HG03025 (cell line): ENCODE results near the gene CCDC146.
"Not testable (repeated sequence)": the region's sequence is repeated elsewhere in the genome, so short reads cannot be mapped to it uniquely, and the experiment has no call there.

ENCODE experiments used
- ATAC-seq: cut with Tn5 transposase; IDR thresholded peaks from one replicate; pipeline ENCODE4 v1.9.1; 2021; ENCODE audit warnings: mild to moderate bottlenecking, moderate library complexity; ENCODE audit not compliant: unreplicated experiment, low FRiP score

The CCDC146 gene

GRCh38 chr7:77327067-77327931, 204.9 kb downstream of the CCDC146 start:
- no peak for ATAC-seq

DNA sequence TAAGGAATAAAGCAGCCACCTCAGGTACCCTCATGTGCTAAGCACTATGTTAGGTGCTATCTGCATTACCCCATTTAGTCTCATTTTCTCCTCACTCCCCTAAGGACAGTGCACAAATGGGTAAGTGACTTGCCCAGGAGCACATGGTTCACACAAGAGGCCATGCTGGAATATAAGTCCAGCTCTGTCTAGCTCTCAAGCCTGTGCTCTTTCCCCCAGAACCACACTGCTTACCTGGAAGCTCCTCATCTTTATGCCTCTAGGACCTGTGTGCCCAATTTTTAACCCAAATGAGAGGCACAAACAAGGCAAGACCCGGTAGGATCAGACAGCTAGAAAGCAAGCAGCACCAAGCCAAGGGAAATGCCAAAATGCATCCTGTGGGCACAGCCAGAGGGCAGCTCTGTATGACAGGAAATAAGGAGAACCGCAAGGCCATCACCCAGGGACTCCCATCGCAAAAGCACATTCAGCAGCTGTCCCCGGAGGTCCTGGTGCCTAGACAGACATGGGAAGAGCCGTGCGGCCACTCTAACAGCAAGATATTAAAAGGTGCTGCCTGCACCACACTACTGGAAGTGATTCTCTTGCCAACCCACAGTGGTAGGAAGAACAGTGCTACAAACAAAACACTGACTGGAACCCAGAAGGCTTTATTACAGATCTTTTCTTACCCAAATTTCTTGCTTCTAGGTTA, 205.7 kb downstream of the CCDC146 start:
- no peak for ATAC-seq

GRCh38 chr7:77328669-77329068, 206.3 kb downstream of the CCDC146 start:
- no peak for ATAC-seq

- no peak for ATAC-seq
These were observed 207.2 kb downstream of the CCDC146 start for GRCh38 chr7:77329466-77330168.

GRCh38 chr7:77330169-77330882, 207.9 kb downstream of the CCDC146 start:
- no peak for ATAC-seq

- peak; percentile 80 for ATAC-seq
These were observed 209.7 kb downstream of the CCDC146 start for GRCh38 chr7:77331938-77332695.

DNA sequence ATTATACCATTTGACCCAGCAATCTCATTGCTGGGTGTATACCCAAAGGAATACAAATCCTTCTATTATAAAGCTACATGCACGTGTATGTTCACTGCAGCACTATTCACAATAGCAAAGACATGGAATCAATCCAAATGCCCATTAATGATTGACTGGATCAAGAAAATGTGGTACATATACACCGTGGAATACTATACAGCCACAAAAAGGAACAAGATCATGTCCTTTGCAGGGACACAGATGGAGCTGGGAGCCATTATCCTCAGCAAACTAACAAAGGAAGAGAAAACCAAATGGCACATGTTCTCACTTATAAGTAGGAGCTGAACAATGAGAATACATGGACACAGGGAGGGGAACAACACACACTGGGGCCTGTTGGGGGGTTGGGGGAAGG, 211.6 kb downstream of the CCDC146 start:
- not testable (repeated sequence) for ATAC-seq

DNA sequence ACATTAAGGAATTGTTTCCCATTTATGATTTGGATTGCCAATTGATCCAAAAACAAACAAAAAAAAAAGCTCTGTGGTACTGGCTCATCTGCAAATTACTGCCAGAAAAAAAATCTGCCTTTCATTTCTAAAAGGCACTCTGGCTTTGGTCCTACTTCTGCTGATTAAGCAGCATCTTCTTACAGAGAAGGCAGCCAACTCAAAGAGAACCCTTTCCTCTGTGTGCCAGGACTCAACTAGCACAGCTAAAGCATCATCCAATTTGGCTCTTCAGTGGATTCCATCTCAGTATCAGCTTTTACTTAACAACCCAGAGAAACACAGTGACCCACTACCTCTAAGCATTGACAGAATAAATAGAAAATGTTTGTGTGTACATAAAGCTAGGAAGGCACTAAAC, 213.2 kb downstream of the CCDC146 start:
- ATAC-seq, result no peak

DNA sequence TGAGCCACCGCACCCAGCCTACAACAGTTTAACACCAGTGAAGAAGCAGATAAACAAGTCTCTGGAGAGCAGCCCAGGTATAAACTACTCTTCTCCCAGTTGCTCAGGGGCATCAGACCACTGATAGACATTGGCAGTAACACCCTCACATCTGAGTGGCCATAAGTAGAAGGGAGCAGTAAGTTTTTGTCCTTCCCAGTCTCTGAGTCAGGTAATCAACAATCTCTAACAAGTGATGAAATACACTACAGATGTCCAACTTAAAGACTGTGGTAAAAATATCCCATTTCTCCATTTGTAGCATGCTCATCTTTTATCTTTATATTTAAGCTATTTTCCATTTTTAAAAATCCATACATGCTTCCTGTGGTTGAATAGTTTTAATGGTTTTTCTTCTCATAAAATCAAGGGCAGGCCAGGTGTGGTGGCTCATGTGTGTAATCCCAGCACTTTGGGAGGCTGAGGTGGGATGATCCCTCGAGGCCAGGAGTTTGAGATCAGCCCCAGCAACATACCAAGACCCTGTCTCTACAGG, 215.1 kb downstream of the CCDC146 start:
- ATAC-seq, result no peak

GRCh38 chr7:77338260-77338659, 215.8 kb downstream of the CCDC146 start:
- ATAC-seq, result no peak

GRCh38 chr7:77338883-77339629, 216.6 kb downstream of the CCDC146 start:
- ATAC-seq, result no peak

DNA sequence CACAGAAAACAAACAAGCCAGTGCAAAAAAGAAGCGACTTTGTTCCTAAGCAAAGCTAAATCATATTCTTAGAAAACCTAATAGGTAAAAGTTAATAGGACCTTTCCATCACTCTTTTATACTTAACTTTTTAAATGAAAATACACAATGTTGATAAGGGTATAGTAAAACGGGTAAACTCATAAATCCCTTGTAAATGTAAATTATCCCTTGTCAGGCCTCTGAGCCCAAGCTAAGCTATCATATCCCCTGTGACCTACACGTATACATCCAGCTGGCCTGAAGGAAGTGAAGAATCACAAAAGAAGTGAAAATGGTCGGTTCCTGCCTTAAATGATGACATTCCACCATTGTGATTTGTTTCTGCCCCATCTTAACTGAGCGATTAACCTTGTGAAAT, 217.3 kb downstream of the CCDC146 start:
- no peak for ATAC-seq
